Uterus (tissue), 4 donors: ENCODE measurements around the gene KIF18B. TPM values are rescaled to one million over a fixed set of nuclear protein-coding genes. Genes with fewer than 3 reads are reported as not detected.

Experiments used
- DNase-seq, 2 donors: peaks; one replicate each; pipeline ENCODE4 v3.0.0-alpha.2; 2019 to 2020
- H3K27ac ChIP-seq, 2 donors: fragments of 200-600 bp; sonication (generic); 1 replicate in 1 of 2; 2 replicates in 1 of 2; pipeline ENCODE4 v1.5.1; 2016 to 2018
- H3K27me3 ChIP-seq, 2 donors: fragments of 200-600 bp; sonication (generic); one replicate each; pipeline ENCODE4 v1.5.1; 2018 to 2019; ENCODE audit warnings: control low read depth in 1 of 2
- H3K36me3 ChIP-seq, 2 donors: fragments of 200-600 bp; sonication (generic); one replicate each; pipeline ENCODE4 v1.5.1; 2019; ENCODE audit warnings: control low read depth in 1 of 2
- H3K4me1 ChIP-seq, 2 donors: fragments of 200-600 bp; sonication (generic); one replicate each; pipeline ENCODE4 v1.5.1; 2018 to 2019; ENCODE audit warnings: control low read depth in 1 of 2
- H3K4me3 ChIP-seq, 2 donors: fragments of 200-600 bp; sonication (generic); 1 replicate in 1 of 2; 2 replicates in 1 of 2; pipeline ENCODE4 v1.5.1; 2018 to 2019; ENCODE audit warnings: mild to moderate bottlenecking in 1 of 2
- H3K9me3 ChIP-seq, 2 donors: fragments of 200-600 bp; sonication (generic); one replicate each; pipeline ENCODE4 v1.5.1; 2019; ENCODE audit warnings: control low read depth in 1 of 2
- POLR2A ChIP-seq, 2 donors: fragments of 450-650 bp; IDR thresholded peaks; one replicate each; pipeline ENCODE4 v1.6.1; 2016; ENCODE audit warnings: antibody characterized with exemption in 2 of 2, mild to moderate bottlenecking in 1 of 2, moderate library complexity in 1 of 2
- intact Hi-C: fragments of 100-400 bp; cut with DNase I; formaldehyde crosslinking; loops from one replicate; pipeline ENCODE4 v1.15.1; 2023; ENCODE audit warnings: low total_unique reads
- total RNA-seq, 4 donors: library from RNA; depleted of rRNA in 3 of 4; stranded (reverse); fragments of >200 nt in 3 of 4; gene quantifications; one replicate each; pipeline versions ENCODE4 v1.1.0 to v1.2.4, GENCODE V29; 2014 to 2023
- TF ChIP-seq, protein P1 (sequence below), 4 experiments: fragments of 200-600 bp in 2 of 4; fragments of 450-650 bp in 2 of 4; sonication (generic) in 2 of 4; IDR thresholded peaks; one replicate each; pipeline ENCODE4 v1.5.1; 2016 to 2019; ENCODE audit warnings: antibody characterized with exemption in 4 of 4, mild to moderate bottlenecking in 2 of 4, moderate library complexity in 1 of 4
- donor health status: DM: yes; HTN: yes; CAD: no.

The KIF18B gene
- total RNA-seq, 4 donors from 2014 or later, result 4.4 TPM; not detected in 3

DNA sequence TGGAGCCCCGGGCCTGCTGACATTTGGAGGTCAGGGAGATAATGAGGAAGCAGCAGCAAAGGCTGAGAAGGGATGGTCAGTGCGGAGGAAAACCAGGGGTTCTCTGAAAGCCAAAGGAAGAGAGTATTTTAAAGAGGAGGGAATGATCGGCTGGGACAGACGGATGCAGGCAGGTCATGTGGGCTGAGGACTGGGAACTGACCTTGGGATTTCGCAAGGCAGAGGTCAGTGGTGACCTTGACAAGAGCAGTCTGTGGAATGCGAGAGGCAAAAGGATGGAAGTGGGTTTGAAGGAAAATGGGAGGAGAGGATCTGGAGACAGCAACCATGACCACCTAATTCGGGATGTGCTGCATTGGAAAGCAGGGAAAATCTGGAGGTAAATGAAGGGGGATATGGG lies 58.6 kb downstream of the KIF18B start:
- H3K9me3 ChIP-seq, result no peaks in the 10 kb centered on the region
- DNase-seq, result no peak
- H3K27ac ChIP-seq, result no peak overlapping the region
- intact Hi-C loops, result no loop called here
- H3K27me3 ChIP-seq, result no peaks in the 10 kb centered on the region
- no peak for TF ChIP-seq POLR2A (IDR thresholded peaks at IDR 0.05)
- TF ChIP-seq, protein P1, sequence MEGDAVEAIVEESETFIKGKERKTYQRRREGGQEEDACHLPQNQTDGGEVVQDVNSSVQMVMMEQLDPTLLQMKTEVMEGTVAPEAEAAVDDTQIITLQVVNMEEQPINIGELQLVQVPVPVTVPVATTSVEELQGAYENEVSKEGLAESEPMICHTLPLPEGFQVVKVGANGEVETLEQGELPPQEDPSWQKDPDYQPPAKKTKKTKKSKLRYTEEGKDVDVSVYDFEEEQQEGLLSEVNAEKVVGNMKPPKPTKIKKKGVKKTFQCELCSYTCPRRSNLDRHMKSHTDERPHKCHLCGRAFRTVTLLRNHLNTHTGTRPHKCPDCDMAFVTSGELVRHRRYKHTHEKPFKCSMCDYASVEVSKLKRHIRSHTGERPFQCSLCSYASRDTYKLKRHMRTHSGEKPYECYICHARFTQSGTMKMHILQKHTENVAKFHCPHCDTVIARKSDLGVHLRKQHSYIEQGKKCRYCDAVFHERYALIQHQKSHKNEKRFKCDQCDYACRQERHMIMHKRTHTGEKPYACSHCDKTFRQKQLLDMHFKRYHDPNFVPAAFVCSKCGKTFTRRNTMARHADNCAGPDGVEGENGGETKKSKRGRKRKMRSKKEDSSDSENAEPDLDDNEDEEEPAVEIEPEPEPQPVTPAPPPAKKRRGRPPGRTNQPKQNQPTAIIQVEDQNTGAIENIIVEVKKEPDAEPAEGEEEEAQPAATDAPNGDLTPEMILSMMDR (IDR thresholded peaks at IDR 0.05), result no peak
- no peaks in the 10 kb centered on the region for H3K4me1 ChIP-seq
- H3K36me3 ChIP-seq, result no peaks in the 10 kb centered on the region
- H3K4me3 ChIP-seq, result no peak overlapping the region

DNA sequence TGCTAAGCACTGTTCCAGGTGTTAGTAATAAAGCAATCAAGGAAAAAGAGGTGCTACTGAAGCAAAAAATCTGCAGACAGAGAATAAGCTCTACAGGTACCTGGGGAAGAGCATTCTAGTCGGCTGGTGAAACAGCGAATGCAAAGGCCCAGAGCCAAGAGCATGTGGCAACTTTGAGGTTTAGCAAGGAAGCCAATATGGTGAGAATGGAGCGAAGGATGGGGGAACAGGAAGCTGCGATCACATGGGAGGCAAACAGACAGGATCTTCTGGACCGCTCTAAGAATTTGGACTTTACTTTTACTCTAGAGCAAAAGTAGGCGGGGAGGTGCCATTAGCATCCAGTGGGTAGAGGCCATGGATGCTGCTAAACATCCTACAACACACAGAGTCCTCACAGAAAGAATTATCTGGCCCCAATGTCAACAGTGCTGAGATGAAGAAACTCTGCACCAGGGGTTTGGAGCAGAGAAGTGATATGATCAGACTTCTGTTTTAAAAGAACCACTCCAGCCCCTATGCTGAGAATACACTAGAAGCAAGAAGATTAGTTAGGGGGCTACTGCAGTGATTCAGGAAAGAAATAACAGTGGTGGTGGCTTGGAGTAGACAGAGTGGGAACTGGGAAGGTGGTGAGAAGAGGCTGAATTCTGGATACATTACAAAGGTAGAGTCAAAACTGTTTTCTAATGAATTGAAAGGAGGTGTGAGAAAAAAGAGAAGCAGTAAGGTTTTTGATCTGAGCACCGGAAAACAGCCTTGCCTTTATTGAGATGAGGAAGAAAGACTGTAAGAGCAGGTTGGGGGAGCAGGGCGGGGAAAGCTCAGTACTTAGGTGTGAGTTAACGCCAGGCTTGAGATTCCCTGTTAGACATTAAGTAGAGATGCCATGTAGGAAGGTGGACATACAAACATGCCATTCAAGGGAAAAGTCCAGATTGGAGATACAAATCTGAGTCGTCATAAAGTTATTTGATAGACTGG lies 59.3 kb downstream of the KIF18B start:
- Histone ChIP-seq H3K9me3 (no peaks in the 10 kb centered on the region), H3K27me3 (no peaks in the 10 kb centered on the region), H3K4me3 (no peak overlapping the region), H3K4me1 (no peaks in the 10 kb centered on the region), H3K36me3 (no peaks in the 10 kb centered on the region), H3K27ac (no peak overlapping the region)
- DNase-seq, result no peak
- intact Hi-C loops, result no loop called here
- no peak for TF ChIP-seq POLR2A (IDR thresholded peaks at IDR 0.05)
- TF ChIP-seq, protein P1 (IDR thresholded peaks at IDR 0.05), result no peak

DNA sequence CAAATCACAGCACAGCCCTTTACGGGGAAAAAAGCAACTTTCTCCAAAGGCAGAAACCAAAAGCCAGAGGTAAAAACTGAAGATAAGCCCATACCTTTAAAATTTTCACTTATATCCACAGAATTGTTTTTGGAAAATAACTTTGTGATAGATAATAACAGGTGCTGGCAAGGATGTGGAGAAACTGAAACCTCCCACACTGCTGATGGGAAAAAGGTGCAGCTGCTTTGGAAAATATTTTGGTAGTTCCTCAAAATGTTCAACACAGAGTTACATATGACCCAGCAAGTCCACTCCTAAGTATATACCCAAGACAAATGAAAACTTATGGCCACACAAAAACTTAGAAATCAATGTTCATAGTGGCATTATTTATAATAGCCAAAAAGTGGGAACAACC lies 60.6 kb downstream of the KIF18B start:
- no peak overlapping the region for H3K4me3 ChIP-seq
- no peaks in the 10 kb centered on the region for H3K27me3 ChIP-seq
- H3K9me3 ChIP-seq, result no peaks in the 10 kb centered on the region
- H3K4me1 ChIP-seq, result no peaks in the 10 kb centered on the region
- no peaks in the 10 kb centered on the region for H3K36me3 ChIP-seq
- no peak overlapping the region for H3K27ac ChIP-seq
- intact Hi-C loops, result no loop called here
- no peak for DNase-seq
- TF ChIP-seq POLR2A (IDR thresholded peaks at IDR 0.05), result no peak
- TF ChIP-seq, protein P1 (IDR thresholded peaks at IDR 0.05), result no peak

DNA sequence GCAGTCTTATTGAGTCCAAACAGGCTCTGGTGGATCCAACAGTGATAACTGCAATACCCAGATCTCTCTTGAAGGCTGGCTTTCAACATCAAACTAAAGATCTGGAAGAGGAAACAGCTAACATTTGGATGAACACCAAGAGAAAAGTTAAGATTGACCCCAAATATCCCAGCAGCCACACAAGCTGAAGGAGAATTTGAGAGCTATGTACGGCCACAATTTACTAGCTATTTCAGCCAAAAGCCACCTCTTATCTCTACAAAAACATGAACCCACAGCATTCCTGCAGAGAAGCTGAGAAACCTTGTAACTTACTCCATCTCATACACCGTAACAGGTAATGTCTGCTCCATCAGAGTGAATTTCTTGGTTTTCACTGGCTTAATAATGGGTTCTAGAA lies 62.6 kb downstream of the KIF18B start:
- Histone ChIP-seq H3K36me3 (no peaks in the 10 kb centered on the region), H3K27ac (no peak overlapping the region), H3K9me3 (no peaks in the 10 kb centered on the region), H3K27me3 (no peaks in the 10 kb centered on the region), H3K4me3 (no peak overlapping the region), H3K4me1 (no peaks in the 10 kb centered on the region)
- intact Hi-C loops, result no loop called here
- DNase-seq, result no peak
- no peak for TF ChIP-seq POLR2A (IDR thresholded peaks at IDR 0.05)

DNA sequence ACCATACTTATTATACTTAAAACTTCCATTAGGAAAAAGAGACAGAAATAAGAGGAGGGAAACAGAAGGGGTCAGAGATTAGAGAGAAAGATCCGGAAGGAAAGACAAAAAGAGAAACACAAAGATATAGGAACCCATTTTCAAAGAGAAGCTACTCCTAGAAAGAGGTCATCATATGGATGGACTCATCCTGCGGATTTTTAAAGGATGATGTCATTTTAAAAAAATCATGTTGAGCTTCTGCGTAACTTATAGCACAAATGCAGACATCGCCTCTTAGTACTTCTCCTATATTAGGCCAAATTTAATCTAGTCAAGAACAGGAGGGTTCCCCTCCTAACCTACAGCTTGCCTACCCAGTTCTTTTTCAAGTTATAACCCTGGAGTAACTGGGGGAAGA lies 66.4 kb downstream of the KIF18B start:
- H3K4me1 ChIP-seq, result no peaks in the 10 kb centered on the region
- H3K27me3 ChIP-seq, result no peaks in the 10 kb centered on the region
- H3K27ac ChIP-seq, result no peak overlapping the region
- no peaks in the 10 kb centered on the region for H3K9me3 ChIP-seq
- no peak overlapping the region for H3K4me3 ChIP-seq
- intact Hi-C loops, result no loop called here
- TF ChIP-seq, protein P1 (IDR thresholded peaks at IDR 0.05), result no peak
- TF ChIP-seq POLR2A (IDR thresholded peaks at IDR 0.05), result no peak
- DNase-seq, result no peak
- no peaks in the 10 kb centered on the region for H3K36me3 ChIP-seq
